K562 (cell line): Measurements from ENCODE around the gene NECAP2. TPM values are rescaled to one million over a fixed set of nuclear protein-coding genes. Genes with fewer than 3 reads are reported as not detected.

Source experiments
- ATF6 ChIP-seq: sonication (generic); formaldehyde crosslinking; IDR thresholded peaks from 2 replicates; pipeline ENCODE4 v1.4.0; 2020; ENCODE audit warnings: mild to moderate bottlenecking, missing genetic modification reagents
- BRCA1 ChIP-seq, 2 experiments: fragments of 450-650 bp in 1 of 2; sonication (generic) in 1 of 2; formaldehyde crosslinking in 1 of 2; IDR thresholded peaks; 2 replicates each; pipeline versions ENCODE4 v1.5.0 to v1.6.1; 2017 to 2020; ENCODE audit warnings: mild to moderate bottlenecking in 1 of 2, missing genetic modification reagents in 1 of 2
- ELK3 ChIP-seq: fragments of 450-650 bp; formaldehyde crosslinking; IDR thresholded peaks from 2 replicates; pipeline ENCODE4 v1.4.0; 2020; ENCODE audit warnings: mild to moderate bottlenecking
- FOXP4 ChIP-seq: sonication (generic); formaldehyde crosslinking; IDR thresholded peaks from 2 replicates; pipeline ENCODE4 v1.8.0; 2022; ENCODE audit warnings: mild to moderate bottlenecking, missing genetic modification reagents, borderline replicate concordance
- GABPB1 ChIP-seq: sonication (generic); formaldehyde crosslinking; IDR thresholded peaks from 2 replicates; pipeline ENCODE4 v1.8.0; 2022; ENCODE audit warnings: mild to moderate bottlenecking, missing genetic modification reagents
- HNRNPL ChIP-seq: fragments of 200-400 bp; formaldehyde crosslinking; IDR thresholded peaks from 2 replicates; pipeline ENCODE4 v1.6.1; 2017; ENCODE audit warnings: low read depth, mild to moderate bottlenecking, low read length
- HSF4 ChIP-seq: fragments of 250-450 bp; sonication (Bioruptor Pico); IDR thresholded peaks from 2 replicates; pipeline ENCODE4 v2.1.2; 2022; ENCODE audit warnings: mild to moderate bottlenecking, moderate library complexity, borderline replicate concordance
- IRF2 ChIP-seq: sonication (generic); formaldehyde crosslinking; IDR thresholded peaks from 2 replicates; pipeline ENCODE4 v1.8.1; 2022; ENCODE audit warnings: mild to moderate bottlenecking, missing genetic modification reagents
- NFIX ChIP-seq: fragments of 250-450 bp; sonication (Bioruptor Pico); IDR thresholded peaks from 2 replicates; pipeline ENCODE4 v1.4.0; 2020; ENCODE audit warnings: low read depth, mild to moderate bottlenecking, moderate library complexity
- PURB ChIP-seq: sonication (generic); formaldehyde crosslinking; IDR thresholded peaks from 2 replicates; pipeline ENCODE4 v1.9.0; 2021; ENCODE audit warnings: low read depth, mild to moderate bottlenecking, missing genetic modification reagents
- SIX5 ChIP-seq, 2 experiments: IDR thresholded peaks; 2 replicates each; pipeline ENCODE4 v1.6.1; 2011; ENCODE audit warnings: low read length in 2 of 2, borderline replicate concordance in 1 of 2, low read depth in 1 of 2, mild to moderate bottlenecking in 1 of 2, moderate library complexity in 1 of 2; ENCODE audit not compliant: insufficient read depth in 1 of 2
- SNAPC5 ChIP-seq: fragments of 250-450 bp; sonication (Bioruptor Pico); IDR thresholded peaks from 2 replicates; pipeline ENCODE4 v1.8.0; 2021; ENCODE audit warnings: moderate library complexity, mild to moderate bottlenecking, inconsistent platforms
- ZKSCAN1 ChIP-seq: fragments of 150-350 bp; IDR thresholded peaks from 2 replicates; pipeline ENCODE4 v1.6.1; 2016; ENCODE audit warnings: low read depth, low read length
- ZNF740 ChIP-seq, 3 experiments: fragments of 200-800 bp in 1 of 3; sonication (Bioruptor generic) in 1 of 3; sonication (generic) in 1 of 3; formaldehyde crosslinking in 1 of 3; IDR thresholded peaks; 2 replicates each; pipeline versions ENCODE4 v1.6.1 to v1.8.0; 2016 to 2022; ENCODE audit warnings: mild to moderate bottlenecking in 2 of 3, missing compliant biosample characterization in 2 of 3, missing genetic modification characterization in 2 of 3, missing genetic modification reagents in 1 of 3
- polyA plus RNA-seq, 8 experiments: library from polyadenylated mRNA; depleted of rRNA in 4 of 8; stranded (reverse) in 5 of 8; unstranded in 3 of 8; fragments of >200 nt; fragmentation: Nextera tagmentation in 2 of 8; fragmentation: Illumina TruSeq in 1 of 8; extraction: Ambion mirVana in 2 of 8; extraction: Trizol in 1 of 8; gene quantifications; 2 replicates each; pipeline versions ENCODE4 v1.2.1 to v1.2.3, GENCODE V29; 2011 to 2014; ENCODE audit warnings: inconsistent platforms in 1 of 8, missing spikeins in 1 of 8
- total RNA-seq, 7 experiments: library from RNA; depleted of rRNA in 6 of 7; stranded (reverse); fragments of >200 nt in 6 of 7; fragmentation: Illumina TruSeq in 2 of 7; extraction: Trizol in 2 of 7; gene quantifications; 2 replicates each; pipeline versions ENCODE4 v1.2.1 to v1.2.3, GENCODE V29; 2011 to 2021; ENCODE audit warnings: low replicate concordance in 1 of 7

Gene NECAP2
- total and polyA plus RNA-seq, 9 of the 15 experiments (the other 6 are each of a cell fraction or from before 2014, with no cell fraction given), result 22.7 to 107 (median 79.2) TPM

- TF ChIP-seq ELK3 (CRISPR knock-in tag) (no peak), HNRNPL (peak; percentile 89), FOXP4 (CRISPR knock-in tag) (no peak), GABPB1 (CRISPR knock-in tag) (no peak; the same call in 1 of the 2 replicates), HSF4 (CRISPR knock-in tag) (no peak), ZKSCAN1 (no peak), BRCA1 (IDR thresholded peaks at IDR 0.05) (no peak), BRCA1 (CRISPR knock-in tag; IDR thresholded peaks at IDR 0.05) (no peak), SIX5 (IDR thresholded peaks at IDR 0.05; ENCODE audit: borderline replicate concordance in 1 of 2, insufficient read depth in 1 of 2, low read depth in 1 of 2, low read length in 2 of 2) (no peak), ATF6 (no peak), IRF2 (no peak), PURB (CRISPR knock-in tag) (no peak), SNAPC5 (CRISPR knock-in tag) (no peak), NFIX (CRISPR knock-in tag) (no peak), ZNF740 (CRISPR knock-in tag; IDR thresholded peaks at IDR 0.05) (peak; percentile 46; the same call in 1 of the 2 replicates), ZNF740 (tag; IDR thresholded peaks at IDR 0.05) (no peak)
Observed at GRCh38 chr1:16498573-16499413, 58.3 kb downstream of the NECAP2 start (continued).
